GM19193 (cell line): Measurements from ENCODE around the gene MYLK4.

Experiments used
- POLR2A ChIP-seq: IDR thresholded peaks from 4 replicates; pipeline ENCODE4 v1.6.1; 2011; ENCODE audit not compliant: insufficient read depth, insufficient read length; ENCODE audit errors: extremely low read depth

The MYLK4 gene

GRCh38 chr6:2656460-2657079 lies 94.2 kb downstream of the MYLK4 start:
- TF ChIP-seq POLR2A: no peak

DNA sequence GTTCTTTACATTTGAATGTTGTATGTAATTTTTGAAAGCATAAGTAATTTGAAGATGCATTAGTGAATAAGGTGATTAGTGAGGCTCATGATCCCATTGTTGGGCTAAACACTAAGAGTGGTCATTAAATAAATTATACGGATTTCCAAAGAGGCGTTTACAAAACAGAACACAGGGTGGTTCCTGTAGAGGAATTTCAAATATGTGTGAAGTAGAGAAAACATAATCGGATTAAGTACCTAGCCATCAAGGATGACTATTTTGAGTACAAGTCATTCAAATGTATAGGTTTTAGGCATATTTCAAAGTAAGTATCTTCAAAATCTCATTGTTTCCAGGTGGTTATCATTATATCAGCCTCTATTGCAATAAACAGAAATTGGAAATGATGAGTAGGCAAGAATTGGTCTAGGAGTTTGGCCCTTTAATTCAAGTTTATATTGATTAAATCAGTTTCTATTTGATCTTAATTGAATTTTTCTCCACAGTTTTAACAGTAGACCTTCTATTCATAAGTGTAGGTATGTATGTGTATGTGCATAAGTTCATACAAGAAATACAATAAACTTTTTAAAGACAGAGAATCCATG lies 94.8 kb downstream of the MYLK4 start:
- TF ChIP-seq POLR2A: no peak

GRCh38 chr6:2653369-2654032 lies 97.2 kb downstream of the MYLK4 start:
- no peak for TF ChIP-seq POLR2A

DNA sequence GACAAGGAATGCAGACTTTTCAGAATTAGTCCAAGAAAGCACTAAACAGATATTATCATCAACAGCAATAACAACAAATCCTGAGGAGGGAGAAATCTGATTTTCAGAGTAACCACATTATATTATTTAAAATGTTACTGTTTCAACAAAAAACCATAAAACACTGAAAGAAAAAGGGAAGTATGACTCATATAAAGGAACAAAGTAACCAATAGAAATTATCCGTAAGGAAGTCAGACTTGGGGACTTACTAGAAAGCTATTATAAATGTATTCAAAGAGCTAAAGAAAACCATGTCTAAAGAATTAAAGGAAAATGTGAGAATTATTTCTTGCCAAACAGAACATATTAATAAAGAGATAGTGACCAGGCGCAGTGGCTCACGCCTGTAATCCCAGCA lies 98.1 kb downstream of the MYLK4 start:
- no peak for TF ChIP-seq POLR2A

GRCh38 chr6:2651961-2652360 lies 98.8 kb downstream of the MYLK4 start:
- no peak for TF ChIP-seq POLR2A

DNA sequence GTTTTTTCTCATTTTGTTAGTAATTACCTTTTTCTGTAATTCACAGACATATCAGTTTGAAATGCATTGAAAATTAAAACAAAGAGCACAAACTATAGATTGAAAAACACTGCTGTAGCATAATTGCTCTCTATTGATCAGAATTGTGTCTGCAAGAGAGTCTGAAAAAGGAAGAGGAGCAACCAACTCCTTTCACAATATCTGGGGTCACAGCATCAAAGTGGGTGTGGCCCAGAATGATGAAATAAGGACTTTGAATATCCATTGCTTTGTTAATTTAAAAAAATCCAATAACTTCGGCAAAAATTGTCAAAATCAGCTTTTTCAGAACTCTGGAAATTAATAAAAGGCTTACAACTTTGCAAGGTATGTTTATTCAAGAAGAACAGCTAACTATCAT lies 99.2 kb downstream of the MYLK4 start:
- no peak for TF ChIP-seq POLR2A

GRCh38 chr6:2646346-2646745 lies 104.4 kb downstream of the MYLK4 start:
- TF ChIP-seq POLR2A: no peak

- TF ChIP-seq POLR2A: no peak
Observed at GRCh38 chr6:2643935-2644539, 106.7 kb downstream of the MYLK4 start.

- TF ChIP-seq POLR2A: no peak
Observed at GRCh38 chr6:2643130-2643529, 107.6 kb downstream of the MYLK4 start.

GRCh38 chr6:2641044-2641725 lies 109.5 kb downstream of the MYLK4 start:
- TF ChIP-seq POLR2A: no peak

DNA sequence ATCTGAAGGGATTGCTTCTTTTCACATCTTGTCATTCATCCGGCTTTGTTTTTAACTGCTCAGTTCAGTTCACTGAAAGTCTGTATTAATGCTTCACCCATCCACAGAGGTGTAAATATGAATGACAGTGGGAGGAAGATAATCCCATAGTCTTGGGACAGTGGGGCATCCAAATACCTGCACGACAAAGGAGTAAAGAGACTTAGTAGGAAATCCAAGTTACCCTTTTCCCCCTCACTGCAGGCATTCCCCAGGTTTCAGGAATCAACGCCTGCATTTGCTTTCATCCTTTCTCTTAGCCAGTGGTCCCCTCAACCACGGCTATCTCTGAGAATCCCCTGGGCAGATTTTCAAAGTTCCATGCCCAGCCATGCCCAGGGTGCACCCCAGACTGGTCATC lies 110.2 kb downstream of the MYLK4 start:
- no peak for TF ChIP-seq POLR2A

GRCh38 chr6:2639896-2640295 lies 110.8 kb downstream of the MYLK4 start:
- TF ChIP-seq POLR2A: no peak

GRCh38 chr6:2639167-2639566 lies 111.6 kb downstream of the MYLK4 start:
- no peak for TF ChIP-seq POLR2A

DNA sequence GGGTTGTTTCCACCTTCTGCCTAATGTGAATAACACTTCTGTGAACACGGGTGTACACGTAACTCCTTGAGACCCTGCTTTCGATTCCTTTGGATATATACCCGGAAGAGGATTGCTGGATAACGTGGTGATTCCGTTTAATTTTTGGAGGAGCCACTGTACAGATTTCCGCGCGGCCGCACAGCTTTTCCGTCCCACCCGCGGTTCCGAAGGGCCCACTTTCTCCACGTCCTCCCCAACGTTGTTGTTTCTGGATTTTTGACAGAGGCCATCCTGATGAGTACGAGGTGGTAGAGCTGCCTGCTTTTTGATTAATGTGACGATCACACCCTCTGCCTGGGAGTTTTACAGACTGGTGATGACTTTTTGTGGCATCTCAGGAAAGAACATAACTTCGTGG lies 114.0 kb downstream of the MYLK4 start:
- no peak for TF ChIP-seq POLR2A

- no peak for TF ChIP-seq POLR2A
Observed at GRCh38 chr6:2635911-2636310, 114.8 kb downstream of the MYLK4 start.

- TF ChIP-seq POLR2A: no peak
Observed at GRCh38 chr6:2634139-2634964, 116.4 kb downstream of the MYLK4 start.
